Right atrium auricular region (tissue), 2 donors: ENCODE measurements around the gene PCGF6. TPM values are rescaled to one million over a fixed set of nuclear protein-coding genes. Genes with fewer than 3 reads are reported as not detected.

Experiments
- DNase-seq: peaks from one replicate; pipeline ENCODE4 v3.0.0-alpha.2; 2019; ENCODE audit warnings: low spot score
- H3K27ac ChIP-seq, 2 donors: fragments of 200-600 bp; sonication (generic); 1 replicate in 1 of 2; 2 replicates in 1 of 2; pipeline ENCODE4 v1.5.1; 2016 to 2019
- H3K27me3 ChIP-seq, 2 donors: fragments of 200-600 bp; sonication (generic); one replicate each; pipeline versions ENCODE4 v1.5.1 to v1.6.0; 2017 to 2019
- H3K36me3 ChIP-seq: fragments of 200-600 bp; sonication (generic); one replicate; pipeline ENCODE4 v1.5.1; 2016
- H3K4me1 ChIP-seq, 2 donors: fragments of 200-600 bp; sonication (generic); one replicate each; pipeline versions ENCODE4 v1.5.1 to v1.6.0; 2017 to 2019
- H3K4me3 ChIP-seq, 2 donors: fragments of 200-600 bp; sonication (generic); 1 replicate in 1 of 2; 2 replicates in 1 of 2; pipeline ENCODE4 v1.5.1; 2017 to 2019; ENCODE audit warnings: mild to moderate bottlenecking in 1 of 2, moderate library complexity in 1 of 2
- H3K9me3 ChIP-seq, 2 donors: fragments of 200-600 bp; sonication (generic); one replicate each; pipeline ENCODE4 v1.5.1; 2019
- total RNA-seq, 2 donors: library from RNA; depleted of rRNA; stranded (reverse); fragments of >200 nt; gene quantifications; one replicate each; pipeline ENCODE4 v1.1.0, GENCODE V29; 2016
- TF ChIP-seq, protein P1 (sequence below), 2 donors: fragments of 200-600 bp; sonication (generic); IDR thresholded peaks; one replicate each; pipeline ENCODE4 v1.5.1; 2019; ENCODE audit warnings: antibody characterized with exemption in 2 of 2

Gene PCGF6
- total RNA-seq, 2 donors from 2014 or later, result 4.5 to 10.4 TPM

DNA sequence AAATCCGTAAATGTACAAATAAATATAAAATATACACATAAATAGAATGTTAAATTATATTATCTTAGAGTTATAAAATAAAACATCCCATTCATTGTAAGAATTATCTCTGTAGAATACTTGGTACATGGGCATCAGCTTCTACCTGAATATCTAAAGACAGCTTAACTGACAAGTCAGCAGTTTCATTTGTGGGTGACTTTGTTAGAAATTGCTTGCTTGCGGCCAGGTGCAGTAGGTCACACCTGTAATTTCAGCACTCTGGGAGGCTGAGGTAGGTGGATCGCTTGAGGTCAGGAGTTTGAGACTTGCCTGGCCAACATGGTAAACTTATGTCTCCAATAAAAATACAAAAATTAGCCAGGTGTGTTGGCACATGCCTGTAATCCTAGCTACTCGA lies 14.6 kb downstream of the PCGF6 start:
- H3K36me3 ChIP-seq, result peaks cover 27% of the 10 kb centered on the region
- H3K4me3 ChIP-seq, result no peak overlapping the region
- DNase-seq, result no peak
- no peaks in the 10 kb centered on the region for H3K27me3 ChIP-seq
- no peak overlapping the region for H3K27ac ChIP-seq
- no peaks in the 10 kb centered on the region for H3K9me3 ChIP-seq
- no peaks in the 10 kb centered on the region for H3K4me1 ChIP-seq
- TF ChIP-seq, protein P1, sequence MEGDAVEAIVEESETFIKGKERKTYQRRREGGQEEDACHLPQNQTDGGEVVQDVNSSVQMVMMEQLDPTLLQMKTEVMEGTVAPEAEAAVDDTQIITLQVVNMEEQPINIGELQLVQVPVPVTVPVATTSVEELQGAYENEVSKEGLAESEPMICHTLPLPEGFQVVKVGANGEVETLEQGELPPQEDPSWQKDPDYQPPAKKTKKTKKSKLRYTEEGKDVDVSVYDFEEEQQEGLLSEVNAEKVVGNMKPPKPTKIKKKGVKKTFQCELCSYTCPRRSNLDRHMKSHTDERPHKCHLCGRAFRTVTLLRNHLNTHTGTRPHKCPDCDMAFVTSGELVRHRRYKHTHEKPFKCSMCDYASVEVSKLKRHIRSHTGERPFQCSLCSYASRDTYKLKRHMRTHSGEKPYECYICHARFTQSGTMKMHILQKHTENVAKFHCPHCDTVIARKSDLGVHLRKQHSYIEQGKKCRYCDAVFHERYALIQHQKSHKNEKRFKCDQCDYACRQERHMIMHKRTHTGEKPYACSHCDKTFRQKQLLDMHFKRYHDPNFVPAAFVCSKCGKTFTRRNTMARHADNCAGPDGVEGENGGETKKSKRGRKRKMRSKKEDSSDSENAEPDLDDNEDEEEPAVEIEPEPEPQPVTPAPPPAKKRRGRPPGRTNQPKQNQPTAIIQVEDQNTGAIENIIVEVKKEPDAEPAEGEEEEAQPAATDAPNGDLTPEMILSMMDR (IDR thresholded peaks at IDR 0.05), result no peak

DNA sequence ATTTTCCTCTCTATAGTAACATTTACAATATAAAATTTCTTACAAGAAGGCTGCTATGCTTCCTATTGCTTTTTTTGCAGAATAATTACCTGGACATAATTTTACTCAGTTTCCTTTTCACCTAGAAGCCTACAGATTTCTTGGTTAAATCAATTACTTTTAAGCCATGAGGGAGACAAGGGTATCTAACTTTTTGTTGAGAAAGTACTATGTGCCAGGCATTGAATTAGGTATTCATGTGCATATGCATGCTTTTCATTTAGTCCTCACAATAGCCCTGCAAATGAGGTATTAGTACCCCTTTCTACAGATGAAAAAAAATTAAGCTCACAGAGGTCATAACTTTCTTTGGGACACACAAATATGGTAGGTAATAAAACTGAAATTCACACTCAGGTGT lies 16.4 kb downstream of the PCGF6 start:
- peaks cover 42% of the 10 kb centered on the region for H3K36me3 ChIP-seq
- no peak for DNase-seq
- no peaks in the 10 kb centered on the region for H3K27me3 ChIP-seq
- TF ChIP-seq, protein P1 (IDR thresholded peaks at IDR 0.05), result no peak
- H3K4me1 ChIP-seq, result no peaks in the 10 kb centered on the region
- no peak overlapping the region for H3K4me3 ChIP-seq
- no peak overlapping the region for H3K27ac ChIP-seq
- H3K9me3 ChIP-seq, result no peaks in the 10 kb centered on the region

DNA sequence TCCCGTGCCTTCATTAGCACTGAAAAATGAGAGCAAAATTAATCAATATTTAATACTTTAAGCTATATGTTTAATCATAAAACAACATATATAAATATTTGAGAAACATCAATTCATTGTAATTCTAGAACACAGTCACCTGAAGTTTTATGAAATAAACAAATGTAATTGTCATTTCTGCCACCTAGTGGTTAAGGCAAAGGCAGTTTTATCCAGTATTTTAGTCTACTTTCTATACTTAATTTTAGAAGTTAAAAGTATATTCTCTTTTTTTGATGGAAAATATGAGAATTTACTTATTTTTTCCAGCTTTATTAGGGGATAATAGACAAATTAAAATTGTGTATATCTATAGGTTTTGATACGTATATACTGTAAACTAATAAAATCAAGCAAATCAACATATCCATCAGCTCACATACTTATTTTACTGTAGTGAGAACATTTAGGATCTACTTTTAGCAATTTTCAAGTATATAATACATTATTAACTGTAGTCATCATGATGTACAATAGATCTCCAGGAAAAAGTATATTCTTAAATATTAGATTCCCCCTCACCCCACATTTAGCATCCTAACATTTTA lies 16.9 kb downstream of the PCGF6 start:
- Histone ChIP-seq H3K27ac (no peak overlapping the region), H3K4me1 (no peaks in the 10 kb centered on the region), H3K27me3 (no peaks in the 10 kb centered on the region), H3K9me3 (no peaks in the 10 kb centered on the region), H3K36me3 (peaks cover 39% of the 10 kb centered on the region), H3K4me3 (no peak overlapping the region)
- no peak for DNase-seq
- TF ChIP-seq, protein P1 (IDR thresholded peaks at IDR 0.05), result peak; percentile 16 to 66

DNA sequence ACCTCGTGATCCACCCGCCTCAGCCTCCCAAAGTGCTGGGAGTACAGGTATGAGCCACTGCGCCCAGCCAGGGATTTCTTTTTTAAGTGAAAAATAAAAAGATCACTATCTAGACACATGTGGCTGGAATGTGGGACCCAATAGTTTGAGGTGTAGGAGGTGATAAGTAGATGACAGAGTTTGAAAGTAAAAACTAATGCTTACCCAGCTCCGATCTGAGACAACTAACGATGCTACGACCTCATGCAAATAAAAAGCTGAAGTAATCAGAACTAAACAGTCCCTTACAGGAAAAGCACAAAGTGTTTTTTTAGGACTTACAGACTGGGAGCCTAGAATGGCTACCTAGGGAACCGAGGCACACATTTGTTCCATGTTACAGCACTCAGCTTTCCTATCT lies 23.0 kb downstream of the PCGF6 start:
- no peak for DNase-seq
- Histone ChIP-seq H3K36me3 (peaks cover 58% of the 10 kb centered on the region), H3K27me3 (no peaks in the 10 kb centered on the region), H3K9me3 (no peaks in the 10 kb centered on the region), H3K27ac (no peak overlapping the region), H3K4me3 (no peak overlapping the region), H3K4me1 (no peaks in the 10 kb centered on the region)
- TF ChIP-seq, protein P1 (IDR thresholded peaks at IDR 0.05), result no peak

DNA sequence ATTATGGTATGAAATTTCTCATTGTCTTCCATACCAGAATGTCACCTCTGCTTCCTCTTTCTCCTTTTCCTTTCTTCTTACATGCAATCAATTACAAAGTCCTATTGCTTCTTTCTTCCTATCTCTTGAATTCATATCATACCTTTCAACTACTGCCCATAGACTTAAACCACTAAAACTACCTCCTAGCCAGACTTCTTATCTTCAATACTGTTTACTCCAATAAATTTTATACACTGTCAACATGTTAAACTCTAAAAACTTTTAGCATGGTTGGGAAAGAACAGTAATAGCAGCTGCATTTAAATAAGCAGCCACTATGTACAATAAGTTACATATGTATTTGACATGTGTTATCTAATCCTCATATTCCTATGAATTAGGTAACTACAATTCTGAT lies 34.9 kb downstream of the PCGF6 start:
- peaks cover 22% of the 10 kb centered on the region for H3K36me3 ChIP-seq
- H3K4me1 ChIP-seq, result no peaks in the 10 kb centered on the region
- no peak overlapping the region for H3K4me3 ChIP-seq
- DNase-seq, result no peak
- TF ChIP-seq, protein P1 (IDR thresholded peaks at IDR 0.05), result no peak
- H3K27me3 ChIP-seq, result no peaks in the 10 kb centered on the region
- no peak overlapping the region for H3K27ac ChIP-seq
- no peaks in the 10 kb centered on the region for H3K9me3 ChIP-seq

DNA sequence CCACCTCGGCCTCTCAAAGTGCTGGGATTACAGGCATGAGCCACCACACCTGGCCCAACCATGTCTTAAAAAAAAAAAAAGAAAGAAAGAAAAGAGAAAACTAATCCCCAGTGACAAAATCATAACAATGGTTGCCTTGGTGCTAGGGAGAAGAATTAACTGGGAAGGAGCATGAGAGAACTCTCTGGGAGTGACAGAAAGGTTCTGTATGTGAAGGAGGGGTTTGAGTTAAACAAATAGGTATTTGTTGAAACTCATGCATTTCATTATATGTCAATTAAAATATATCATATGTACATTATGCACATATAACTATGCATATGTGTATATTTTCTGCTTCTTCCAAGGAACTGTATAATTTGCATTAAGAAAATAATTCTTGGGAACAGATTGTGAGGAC lies 40.7 kb downstream of the PCGF6 start:
- Histone ChIP-seq H3K36me3 (peaks cover 35% of the 10 kb centered on the region), H3K27ac (no peak overlapping the region), H3K9me3 (no peaks in the 10 kb centered on the region), H3K4me1 (no peaks in the 10 kb centered on the region), H3K27me3 (no peaks in the 10 kb centered on the region), H3K4me3 (no peak overlapping the region)
- TF ChIP-seq, protein P1 (IDR thresholded peaks at IDR 0.05), result no peak
- no peak for DNase-seq
